ENCODE measurements around the gene CACNA1F.

CACNA1F gene

DNA sequence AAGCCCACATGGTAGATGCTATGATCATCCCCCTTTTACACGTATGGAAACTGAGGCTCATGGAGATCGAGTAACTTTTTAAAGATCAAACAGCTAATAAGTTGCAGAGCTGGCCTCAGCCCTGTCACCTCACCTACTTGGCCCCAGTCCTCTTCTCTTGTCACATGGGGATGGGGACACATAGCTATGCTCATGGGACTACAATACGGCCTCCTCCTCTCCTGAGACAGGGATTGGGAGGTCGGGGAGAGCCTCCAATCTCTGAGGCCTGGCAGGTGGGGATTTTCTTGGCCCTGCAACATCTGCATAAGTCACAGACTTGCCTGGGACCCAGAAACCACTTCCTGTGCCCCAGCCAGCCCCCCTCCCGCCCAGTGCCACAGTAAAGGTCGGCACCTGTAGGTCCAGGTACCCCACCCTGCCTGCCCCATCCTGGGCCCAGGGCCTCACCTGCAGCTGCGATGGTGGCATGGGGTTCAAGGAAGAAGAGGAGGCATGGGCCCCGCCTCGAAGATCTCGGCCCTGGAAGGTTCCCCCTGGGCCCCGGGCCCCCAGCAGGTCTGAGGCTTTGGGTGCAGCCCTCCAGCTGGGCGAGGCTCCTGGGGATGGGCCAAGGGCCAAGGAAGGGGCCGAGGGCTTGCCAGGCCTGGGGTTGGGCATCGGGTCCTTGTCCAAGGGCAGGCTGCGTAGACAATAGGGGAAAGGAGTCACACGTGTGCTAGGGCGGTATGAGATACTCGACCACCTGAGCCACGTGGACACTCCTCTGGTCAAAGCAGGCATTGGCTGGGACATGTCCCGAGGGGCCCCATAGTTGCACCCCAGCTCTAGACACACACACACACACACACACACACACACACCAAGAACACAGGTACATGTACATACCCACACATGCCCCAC is 25.0 kb upstream of the CACNA1F start:
- Histone ChIP-seq H3K4me3 (ENCODE audit: low read length in 2 of 2) (no peak overlapping the region), H3K9ac (ENCODE audit: low read depth in 1 of 2, low read length in 2 of 2) (no peak overlapping the region), H3K27ac (ENCODE audit: low read depth in 2 of 2, low read length in 2 of 2) (no peak overlapping the region), H3K9me3 (ENCODE audit: control insufficient read depth in 2 of 2, low read length in 2 of 2) (no peaks in the 10 kb centered on the region), H3K27me3 (ENCODE audit: control insufficient read depth in 2 of 2, insufficient read depth in 2 of 2, low read length in 2 of 2) (peaks cover 0 to 2% of the 10 kb centered on the region in 2 donors), H3K36me3 (ENCODE audit: control insufficient read depth in 2 of 2, insufficient read depth in 2 of 2, low read length in 2 of 2) (no peaks in the 10 kb centered on the region), H3K4me1 (ENCODE audit: control insufficient read depth in 2 of 2, insufficient read depth in 2 of 2, low read length in 2 of 2) (no peaks in the 10 kb centered on the region)

DNA sequence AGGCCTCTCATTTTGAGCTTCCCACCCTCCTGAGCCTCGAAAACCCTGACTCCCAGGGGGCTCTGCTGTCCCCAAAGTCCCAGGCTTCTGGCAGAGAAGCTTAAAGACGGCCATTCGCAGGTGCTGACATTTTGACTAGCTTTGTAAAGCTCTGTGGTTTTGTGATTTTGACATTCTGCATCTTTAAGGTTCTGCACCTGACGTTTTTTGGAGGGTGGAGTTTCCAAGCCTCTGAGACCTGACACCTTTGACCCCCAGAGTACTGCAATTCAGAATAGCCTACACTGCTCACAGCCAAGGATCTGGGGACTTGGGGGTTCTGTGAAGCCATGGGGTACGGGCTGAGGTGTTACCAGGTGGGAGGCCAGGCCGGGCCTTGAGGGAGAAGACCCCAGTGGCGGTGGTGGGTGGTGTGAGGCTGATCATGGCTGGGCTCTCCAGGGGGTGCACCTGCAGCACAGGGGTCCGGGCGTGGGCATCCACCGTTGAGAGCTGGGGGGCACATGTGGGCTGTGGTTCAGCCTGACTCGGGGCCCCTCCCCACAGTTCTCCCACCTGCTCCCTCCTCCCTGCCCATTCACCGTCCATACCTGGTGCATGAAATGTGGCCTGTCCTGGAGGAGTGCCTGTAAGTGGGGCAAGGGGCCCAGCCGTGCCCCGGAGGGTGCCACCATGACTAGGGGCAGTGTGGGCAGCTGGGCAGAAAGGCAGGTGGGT is 24.1 kb upstream of the CACNA1F start:
- Histone ChIP-seq H3K36me3 (ENCODE audit: control insufficient read depth in 2 of 2, insufficient read depth in 2 of 2, low read length in 2 of 2) (no peaks in the 10 kb centered on the region), H3K4me3 (ENCODE audit: low read length in 2 of 2) (no peak overlapping the region), H3K4me1 (ENCODE audit: control insufficient read depth in 2 of 2, insufficient read depth in 2 of 2, low read length in 2 of 2) (no peaks in the 10 kb centered on the region), H3K9ac (ENCODE audit: low read depth in 1 of 2, low read length in 2 of 2) (no peak overlapping the region), H3K27me3 (ENCODE audit: control insufficient read depth in 2 of 2, insufficient read depth in 2 of 2, low read length in 2 of 2) (peaks cover 0 to 2% of the 10 kb centered on the region in 2 donors), H3K9me3 (ENCODE audit: control insufficient read depth in 2 of 2, low read length in 2 of 2) (no peaks in the 10 kb centered on the region), H3K27ac (ENCODE audit: low read depth in 2 of 2, low read length in 2 of 2) (no peak overlapping the region)

DNA sequence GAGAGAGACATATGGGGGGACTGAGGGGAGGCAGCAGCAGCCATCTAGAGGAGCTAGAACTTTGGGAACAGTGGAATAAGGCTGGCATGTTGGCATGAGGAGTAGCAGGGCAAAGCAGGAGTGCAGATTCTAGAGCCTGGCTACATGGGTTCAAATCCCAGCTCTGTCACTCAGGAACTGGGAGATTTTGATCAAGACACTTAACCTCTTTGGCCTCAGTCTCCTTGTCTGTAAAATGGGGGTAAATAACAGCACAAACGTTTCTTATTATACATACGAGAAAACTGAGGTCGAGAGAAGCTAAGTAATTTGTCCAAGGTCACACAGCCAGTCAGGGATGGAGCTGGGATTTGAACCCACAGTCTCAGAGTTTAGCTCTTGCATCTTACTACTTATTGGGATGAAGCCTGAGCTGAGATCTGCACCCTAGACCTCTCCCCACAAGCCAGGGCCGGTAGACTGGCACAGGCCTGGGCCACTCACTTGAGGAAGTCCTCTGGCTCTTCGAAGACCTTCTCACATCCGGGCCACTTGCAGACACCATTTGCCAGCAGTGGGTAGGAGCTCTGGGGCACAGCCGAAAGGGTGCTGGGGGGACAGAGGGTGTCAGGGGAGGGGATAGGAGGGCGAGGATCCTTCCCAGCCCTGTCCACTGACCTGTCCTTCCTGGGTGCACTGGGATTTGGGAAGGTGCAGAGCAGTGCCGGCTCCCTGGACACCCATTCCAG is 23.3 kb upstream of the CACNA1F start:
- H3K4me3 ChIP-seq (ENCODE audit: low read length in 2 of 2) = no peak overlapping the region
- H3K9me3 ChIP-seq (ENCODE audit: control insufficient read depth in 2 of 2, low read length in 2 of 2) = no peaks in the 10 kb centered on the region
- peaks cover 0 to 2% of the 10 kb centered on the region in 2 donors for H3K36me3 ChIP-seq (ENCODE audit: control insufficient read depth in 2 of 2, insufficient read depth in 2 of 2, low read length in 2 of 2)
- no peak overlapping the region for H3K9ac ChIP-seq (ENCODE audit: low read depth in 1 of 2, low read length in 2 of 2)
- H3K4me1 ChIP-seq (ENCODE audit: control insufficient read depth in 2 of 2, insufficient read depth in 2 of 2, low read length in 2 of 2) = no peaks in the 10 kb centered on the region
- H3K27me3 ChIP-seq (ENCODE audit: control insufficient read depth in 2 of 2, insufficient read depth in 2 of 2, low read length in 2 of 2) = peaks cover 0 to 2% of the 10 kb centered on the region in 2 donors
- H3K27ac ChIP-seq (ENCODE audit: low read depth in 2 of 2, low read length in 2 of 2) = no peak overlapping the region

DNA sequence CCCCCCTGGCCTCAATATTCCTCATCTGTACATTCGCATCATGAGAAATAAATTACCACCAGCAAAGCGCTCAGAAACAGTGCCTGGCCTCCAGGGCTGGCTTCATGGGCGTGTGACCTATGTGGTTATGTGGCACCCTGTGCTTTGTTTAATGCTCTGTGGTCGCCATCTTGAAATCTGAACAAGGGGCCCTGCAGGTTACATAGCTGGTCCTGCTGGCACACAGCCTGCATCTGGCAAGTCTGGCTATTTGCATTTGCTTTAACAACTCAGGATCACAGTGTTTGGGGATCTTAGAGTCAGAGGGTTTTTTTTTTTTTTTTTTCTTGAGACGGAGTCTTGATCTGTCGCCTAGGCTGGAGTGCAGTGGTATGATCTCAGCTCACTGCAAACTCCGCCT is 21.5 kb upstream of the CACNA1F start:
- Histone ChIP-seq H3K27ac (ENCODE audit: low read depth in 2 of 2, low read length in 2 of 2) (no peak overlapping the region), H3K27me3 (ENCODE audit: control insufficient read depth in 2 of 2, insufficient read depth in 2 of 2, low read length in 2 of 2) (peaks cover 0 to 2% of the 10 kb centered on the region in 2 donors), H3K36me3 (ENCODE audit: control insufficient read depth in 2 of 2, insufficient read depth in 2 of 2, low read length in 2 of 2) (peaks cover 0 to 2% of the 10 kb centered on the region in 2 donors), H3K9me3 (ENCODE audit: control insufficient read depth in 2 of 2, low read length in 2 of 2) (no peaks in the 10 kb centered on the region), H3K9ac (ENCODE audit: low read depth in 1 of 2, low read length in 2 of 2) (no peak overlapping the region), H3K4me1 (ENCODE audit: control insufficient read depth in 2 of 2, insufficient read depth in 2 of 2, low read length in 2 of 2) (no peaks in the 10 kb centered on the region), H3K4me3 (ENCODE audit: low read length in 2 of 2) (no peak overlapping the region)

DNA sequence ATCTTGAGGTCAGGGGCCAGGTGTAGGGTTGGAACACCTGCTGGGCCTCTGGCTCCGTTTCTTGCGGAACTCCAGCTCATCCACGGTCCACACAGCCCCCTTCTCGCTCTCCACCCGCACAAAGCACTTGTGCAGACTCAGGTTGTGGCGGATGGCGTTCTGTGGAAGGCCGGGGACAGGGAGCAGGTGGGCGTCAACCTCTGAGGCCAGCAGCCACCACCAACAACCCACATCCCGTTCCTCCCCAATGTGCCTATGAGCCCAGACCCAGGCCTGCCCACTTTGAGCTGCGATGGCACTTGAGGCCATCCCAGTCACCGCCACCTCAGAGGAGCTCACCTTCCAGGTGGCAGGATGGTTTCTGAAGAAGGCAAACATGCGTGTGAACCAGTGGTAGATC is 18.2 kb upstream of the CACNA1F start:
- H3K27me3 ChIP-seq (ENCODE audit: control insufficient read depth in 2 of 2, insufficient read depth in 2 of 2, low read length in 2 of 2) = no peaks in the 10 kb centered on the region
- H3K36me3 ChIP-seq (ENCODE audit: control insufficient read depth in 2 of 2, insufficient read depth in 2 of 2, low read length in 2 of 2) = peaks cover 5 to 8% of the 10 kb centered on the region in 2 donors
- no peak overlapping the region for H3K9ac ChIP-seq (ENCODE audit: low read depth in 1 of 2, low read length in 2 of 2)
- no peak overlapping the region for H3K4me3 ChIP-seq (ENCODE audit: low read length in 2 of 2)
- H3K27ac ChIP-seq (ENCODE audit: low read depth in 2 of 2, low read length in 2 of 2) = no peak overlapping the region
- no peaks in the 10 kb centered on the region for H3K4me1 ChIP-seq (ENCODE audit: control insufficient read depth in 2 of 2, insufficient read depth in 2 of 2, low read length in 2 of 2)
- H3K9me3 ChIP-seq (ENCODE audit: control insufficient read depth in 2 of 2, low read length in 2 of 2) = no peaks in the 10 kb centered on the region

DNA sequence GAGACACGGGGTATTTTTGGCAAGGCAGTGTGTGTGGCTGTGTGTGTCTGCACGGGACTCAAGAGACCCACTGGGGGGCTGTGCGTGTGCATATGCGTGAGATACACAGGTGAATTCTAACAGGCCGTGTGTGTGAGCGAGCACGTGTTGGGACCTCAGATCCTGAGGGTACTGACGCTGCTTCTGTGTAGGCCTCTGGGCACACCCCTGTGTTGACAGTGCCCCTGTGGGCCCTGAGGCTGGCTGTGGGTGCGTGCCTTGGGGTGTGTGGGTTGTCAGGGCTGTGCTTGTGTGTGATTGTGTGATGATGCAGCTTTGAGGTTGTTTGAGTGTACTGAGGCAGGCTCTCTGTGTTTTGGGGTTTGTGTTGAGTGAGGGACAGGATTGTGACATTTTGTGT is 17.4 kb upstream of the CACNA1F start:
- no peaks in the 10 kb centered on the region for H3K27me3 ChIP-seq (ENCODE audit: control insufficient read depth in 2 of 2, insufficient read depth in 2 of 2, low read length in 2 of 2)
- H3K9ac ChIP-seq (ENCODE audit: low read depth in 1 of 2, low read length in 2 of 2) = no peak overlapping the region
- no peaks in the 10 kb centered on the region for H3K9me3 ChIP-seq (ENCODE audit: control insufficient read depth in 2 of 2, low read length in 2 of 2)
- H3K4me1 ChIP-seq (ENCODE audit: control insufficient read depth in 2 of 2, insufficient read depth in 2 of 2, low read length in 2 of 2) = no peaks in the 10 kb centered on the region
- no peak overlapping the region for H3K4me3 ChIP-seq (ENCODE audit: low read length in 2 of 2)
- H3K36me3 ChIP-seq (ENCODE audit: control insufficient read depth in 2 of 2, insufficient read depth in 2 of 2, low read length in 2 of 2) = peaks cover 5 to 8% of the 10 kb centered on the region in 2 donors
- no peak overlapping the region for H3K27ac ChIP-seq (ENCODE audit: low read depth in 2 of 2, low read length in 2 of 2)

DNA sequence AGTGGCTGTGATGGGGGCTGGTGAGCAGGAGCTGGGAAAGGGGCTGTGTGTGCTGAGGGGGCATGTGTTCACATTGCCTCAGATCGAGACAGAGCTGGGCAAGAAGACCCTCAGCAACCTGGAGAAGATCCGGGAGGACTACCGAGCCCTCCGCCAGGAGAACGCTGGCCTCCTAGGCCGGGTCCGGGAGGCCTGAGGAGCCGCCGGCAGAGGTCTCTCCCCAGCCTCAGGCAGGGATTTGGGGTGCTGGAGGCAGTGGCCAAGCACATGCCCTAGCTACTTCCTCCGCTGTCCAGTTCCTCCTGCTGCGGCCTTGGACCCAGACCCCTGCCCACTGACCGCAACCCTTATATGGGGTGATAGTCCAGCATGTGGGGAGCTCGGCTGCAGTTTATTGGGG is 16.9 kb upstream of the CACNA1F start:
- H3K27me3 ChIP-seq (ENCODE audit: control insufficient read depth in 2 of 2, insufficient read depth in 2 of 2, low read length in 2 of 2) = no peaks in the 10 kb centered on the region
- H3K9ac ChIP-seq (ENCODE audit: low read depth in 1 of 2, low read length in 2 of 2) = no peak overlapping the region
- H3K27ac ChIP-seq (ENCODE audit: low read depth in 2 of 2, low read length in 2 of 2) = no peak overlapping the region
- H3K9me3 ChIP-seq (ENCODE audit: control insufficient read depth in 2 of 2, low read length in 2 of 2) = no peaks in the 10 kb centered on the region
- peaks cover 5 to 8% of the 10 kb centered on the region in 2 donors for H3K36me3 ChIP-seq (ENCODE audit: control insufficient read depth in 2 of 2, insufficient read depth in 2 of 2, low read length in 2 of 2)
- no peak overlapping the region for H3K4me3 ChIP-seq (ENCODE audit: low read length in 2 of 2)
- H3K4me1 ChIP-seq (ENCODE audit: control insufficient read depth in 2 of 2, insufficient read depth in 2 of 2, low read length in 2 of 2) = no peaks in the 10 kb centered on the region

DNA sequence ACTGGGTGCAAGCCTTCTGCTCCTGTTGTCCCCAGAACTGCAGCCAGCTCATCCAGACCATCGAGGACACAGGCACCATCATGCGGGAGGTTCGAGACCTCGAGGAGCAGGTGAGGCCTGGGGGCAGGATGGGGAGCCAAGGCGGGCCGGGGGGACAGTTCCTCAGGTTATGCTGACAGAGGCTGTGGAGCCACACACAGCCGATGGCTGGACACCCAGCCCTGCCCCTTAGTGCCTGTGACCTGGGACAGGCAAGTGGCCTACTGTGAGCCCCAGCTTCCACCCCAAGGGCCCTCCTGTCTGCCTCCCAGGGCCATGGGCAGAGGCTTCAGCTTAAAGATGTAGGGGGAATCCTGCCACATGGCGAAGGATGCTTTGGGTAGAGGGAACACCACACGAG is 16.5 kb upstream of the CACNA1F start:
- Histone ChIP-seq H3K9ac (ENCODE audit: low read depth in 1 of 2, low read length in 2 of 2) (no peak overlapping the region), H3K27ac (ENCODE audit: low read depth in 2 of 2, low read length in 2 of 2) (no peak overlapping the region)

DNA sequence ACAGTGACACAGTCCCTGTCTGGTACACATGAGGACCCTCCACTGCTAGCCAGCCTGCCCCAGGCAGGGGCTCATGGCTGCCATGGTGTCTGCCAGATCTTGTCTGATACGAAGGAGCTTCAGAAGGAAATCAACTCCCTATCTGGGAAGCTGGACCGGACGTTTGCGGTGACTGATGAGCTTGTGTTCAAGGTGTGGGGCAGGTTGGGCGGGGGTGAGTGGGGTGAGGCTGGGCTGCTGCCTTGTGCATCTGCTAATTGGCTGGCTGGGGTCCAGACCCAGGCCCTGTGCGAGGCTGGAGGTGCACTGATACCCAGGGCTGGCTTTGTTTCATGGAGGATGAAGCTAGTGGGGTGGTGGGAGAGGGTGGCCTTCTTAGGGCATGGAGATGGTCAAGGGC is 15.9 kb upstream of the CACNA1F start:
- H3K4me1 ChIP-seq (ENCODE audit: control insufficient read depth in 2 of 2, insufficient read depth in 2 of 2, low read length in 2 of 2) = no peaks in the 10 kb centered on the region
- H3K36me3 ChIP-seq (ENCODE audit: control insufficient read depth in 2 of 2, insufficient read depth in 2 of 2, low read length in 2 of 2) = peaks cover 5 to 8% of the 10 kb centered on the region in 2 donors
- no peaks in the 10 kb centered on the region for H3K9me3 ChIP-seq (ENCODE audit: control insufficient read depth in 2 of 2, low read length in 2 of 2)
- H3K4me3 ChIP-seq (ENCODE audit: low read length in 2 of 2) = no peak overlapping the region
- no peaks in the 10 kb centered on the region for H3K27me3 ChIP-seq (ENCODE audit: control insufficient read depth in 2 of 2, insufficient read depth in 2 of 2, low read length in 2 of 2)
- no peak overlapping the region for H3K27ac ChIP-seq (ENCODE audit: low read depth in 2 of 2, low read length in 2 of 2)
- no peak overlapping the region for H3K9ac ChIP-seq (ENCODE audit: low read depth in 1 of 2, low read length in 2 of 2)

More for the DNA sequence above, 16.5 kb upstream of the CACNA1F start:
- Histone ChIP-seq H3K4me3 (ENCODE audit: low read length in 2 of 2) (no peak overlapping the region), H3K36me3 (ENCODE audit: control insufficient read depth in 2 of 2, insufficient read depth in 2 of 2, low read length in 2 of 2) (peaks cover 5 to 8% of the 10 kb centered on the region in 2 donors), H3K9me3 (ENCODE audit: control insufficient read depth in 2 of 2, low read length in 2 of 2) (no peaks in the 10 kb centered on the region), H3K27me3 (ENCODE audit: control insufficient read depth in 2 of 2, insufficient read depth in 2 of 2, low read length in 2 of 2) (no peaks in the 10 kb centered on the region), H3K4me1 (ENCODE audit: control insufficient read depth in 2 of 2, insufficient read depth in 2 of 2, low read length in 2 of 2) (no peaks in the 10 kb centered on the region)
